GM23338 (cell line): ENCODE measurements around the gene VAPA. TPM values are rescaled to one million over a fixed set of nuclear protein-coding genes. Genes with fewer than 3 reads are reported as not detected.
"Not testable (repeated sequence)": the region's sequence is repeated elsewhere in the genome, so short reads cannot be mapped to it uniquely, and the experiment has no call there.

ENCODE experiments used
- ATAC-seq: fragments of 200-7000 bp; cut with Tn5 transposase; 3 replicates; pipeline ENCODE4 v1.9.1; 2020
- DNase-seq: peaks from one replicate; pipeline ENCODE4 v3.0.0-alpha.2; 2015; ENCODE audit warnings: low spot score
- H2AFZ ChIP-seq: fragments of 200-600 bp; sonication (generic); 2 replicates; pipeline ENCODE4 v1.8.0; 2016; ENCODE audit warnings: antibody characterized with exemption, mild to moderate bottlenecking, moderate library complexity
- H3F3A ChIP-seq: fragments of 200-600 bp; sonication (generic); replicated peaks from 2 replicates; pipeline ENCODE4 v1.8.0; 2017; ENCODE audit warnings: antibody characterized with exemption, mixed run types, low read depth
- H3K27ac ChIP-seq: fragments of 200-600 bp; sonication (generic); 2 replicates; pipeline ENCODE4 v1.6.1; 2016; ENCODE audit warnings: low read depth
- H3K27me3 ChIP-seq: fragments of 200-600 bp; sonication (generic); 2 replicates; pipeline ENCODE4 v1.8.0; 2016; ENCODE audit warnings: mild to moderate bottlenecking, mixed run types, moderate library complexity; ENCODE audit not compliant: insufficient read depth
- H3K36me3 ChIP-seq: fragments of 200-600 bp; sonication (generic); 2 replicates; pipeline ENCODE4 v1.8.0; 2016; ENCODE audit warnings: mild to moderate bottlenecking; ENCODE audit not compliant: insufficient read depth
- H3K4me1 ChIP-seq: fragments of 200-600 bp; sonication (generic); 2 replicates; pipeline ENCODE4 v1.8.0; 2016; ENCODE audit warnings: mild to moderate bottlenecking, moderate library complexity; ENCODE audit not compliant: insufficient read depth
- H3K4me2 ChIP-seq: fragments of 200-600 bp; sonication (generic); 2 replicates; pipeline ENCODE4 v1.7.1; 2017; ENCODE audit warnings: mixed run types
- H3K4me3 ChIP-seq: fragments of 200-600 bp; sonication (generic); 2 replicates; pipeline ENCODE4 v1.6.1; 2016; ENCODE audit warnings: mixed run types
- H3K79me2 ChIP-seq: fragments of 200-600 bp; sonication (generic); replicated peaks from 2 replicates; pipeline ENCODE4 v1.8.0; 2017; ENCODE audit warnings: mild to moderate bottlenecking; ENCODE audit not compliant: insufficient read depth
- H3K9me2 ChIP-seq: fragments of 200-600 bp; sonication (generic); 2 replicates; pipeline ENCODE4 v1.8.0; 2017; ENCODE audit not compliant: insufficient read depth
- H4K20me1 ChIP-seq: fragments of 200-600 bp; sonication (generic); replicated peaks from 2 replicates; pipeline ENCODE4 v1.8.0; 2017; ENCODE audit warnings: mild to moderate bottlenecking; ENCODE audit not compliant: insufficient read depth
- H3K27ac Mint-ChIP-seq: 2 replicates; pipeline ENCODE4 v1.8.0; 2020; ENCODE audit warnings: inconsistent platforms, mild to moderate bottlenecking, moderate library complexity, mixed read lengths
- H3K27me3 Mint-ChIP-seq: 3 replicates; pipeline ENCODE4 v1.8.0; 2022; ENCODE audit warnings: low read depth, mild to moderate bottlenecking, moderate library complexity, mixed read lengths, inconsistent platforms; ENCODE audit not compliant: insufficient read depth, poor library complexity
- H3K36me3 Mint-ChIP-seq: 3 replicates; pipeline ENCODE4 v1.8.0; 2021; ENCODE audit warnings: low read depth, mild to moderate bottlenecking, inconsistent platforms, moderate library complexity, mixed read lengths
- H3K4me1 Mint-ChIP-seq: 3 replicates; pipeline ENCODE4 v1.8.0; 2020; ENCODE audit warnings: mild to moderate bottlenecking, inconsistent platforms, mixed read lengths
- H3K4me3 Mint-ChIP-seq: 3 replicates; pipeline ENCODE4 v1.8.0; 2021; ENCODE audit warnings: moderate library complexity, mild to moderate bottlenecking, inconsistent platforms, mixed read lengths
- H3K9me3 Mint-ChIP-seq: 3 replicates; pipeline ENCODE4 v1.8.0; 2020; ENCODE audit warnings: moderate library complexity, mild to moderate bottlenecking, inconsistent platforms, mixed read lengths
- CREB1 ChIP-seq: fragments of 250-450 bp; sonication (Bioruptor Pico); IDR thresholded peaks from 2 replicates; pipeline ENCODE4 v1.5.0; 2020; ENCODE audit warnings: low read depth, mild to moderate bottlenecking, moderate library complexity
- CTCF ChIP-seq, 2 experiments: fragments of 200-600 bp in 1 of 2; sonication (generic) in 1 of 2; conservative IDR thresholded peaks; 2 replicates each; pipeline versions ENCODE4 v1.5.1 to v1.6.1; 2016 to 2017; ENCODE audit warnings: antibody characterized with exemption in 2 of 2, low read depth in 2 of 2, mild to moderate bottlenecking in 2 of 2, moderate library complexity in 1 of 2
- ZNF462 ChIP-seq: fragments of 250-450 bp; sonication (Bioruptor Pico); IDR thresholded peaks from 2 replicates; pipeline ENCODE4 v1.5.0; 2020; ENCODE audit warnings: mild to moderate bottlenecking, moderate library complexity
- polyA plus RNA-seq: library from polyadenylated mRNA; unstranded; fragments of >200 nt; fragmentation: Nextera tagmentation; extraction: Ambion mirVana; gene quantifications from 2 replicates; pipeline ENCODE4 v1.2.1, GENCODE V29; 2016
- total RNA-seq: library from RNA; depleted of rRNA; stranded (reverse); fragments of >200 nt; shearing (Covaris generic); gene quantifications from 2 replicates; pipeline ENCODE4 v1.2.3, GENCODE V29; 2014

VAPA gene
- total and polyA plus RNA-seq, 2 experiments from 2014 or later = 162 to 178 TPM

GRCh38 chr18:9897787-9898291, 16.0 kb upstream of the VAPA start:
- H3K9me2 ChIP-seq, H3K27me3 Mint-ChIP-seq, H3K79me2 ChIP-seq, H2AFZ ChIP-seq, DNase-seq, H3K4me3 ChIP-seq, ATAC-seq, H3F3A ChIP-seq, H3K36me3 ChIP-seq, H3K27ac ChIP-seq, H3K4me2 ChIP-seq, H3K36me3 Mint-ChIP-seq, H3K27me3 ChIP-seq, H3K4me3 Mint-ChIP-seq, H3K9me3 Mint-ChIP-seq, H4K20me1 ChIP-seq, H3K27ac Mint-ChIP-seq: not testable (repeated sequence)
- H3K4me1 Mint-ChIP-seq = peaks cover 13% of the 10 kb centered on the region
- H3K4me1 ChIP-seq = peaks cover 14% of the 10 kb centered on the region

- H3K36me3 ChIP-seq = no peaks in the 10 kb centered on the region
- no peak overlapping the region for H3K27ac Mint-ChIP-seq
- no peaks in the 10 kb centered on the region for H3K27me3 Mint-ChIP-seq
- H4K20me1 ChIP-seq = no peaks in the 10 kb centered on the region
- no peaks in the 10 kb centered on the region for H3F3A ChIP-seq
- peaks cover 14% of the 10 kb centered on the region for H3K4me1 ChIP-seq
- H3K27me3 ChIP-seq = no peaks in the 10 kb centered on the region
- no peaks in the 10 kb centered on the region for H3K36me3 Mint-ChIP-seq
- no peaks in the 10 kb centered on the region for H3K9me3 Mint-ChIP-seq
- no peak for ATAC-seq
- H3K27ac ChIP-seq = no peak overlapping the region
- no peaks in the 10 kb centered on the region for H3K79me2 ChIP-seq
- H3K4me2 ChIP-seq = no peak overlapping the region
- TF ChIP-seq ZNF462 (CRISPR knock-in tag) (no peak), CREB1 (no peak), CTCF (conservative IDR thresholded peaks at IDR 0.05; ENCODE audit: low read depth in 2 of 2) (no peak)
- no peak overlapping the region for H3K4me3 Mint-ChIP-seq
- no peak overlapping the region for H3K4me3 ChIP-seq
- H2AFZ ChIP-seq = peak overlapping the region; percentile 60; the same call in 1 of the 2 replicates
- no peaks in the 10 kb centered on the region for H3K9me2 ChIP-seq
- peaks cover 13% of the 10 kb centered on the region for H3K4me1 Mint-ChIP-seq
- no peak for DNase-seq
Measured at GRCh38 chr18:9898792-9899549, 14.8 kb upstream of the VAPA start.

GRCh38 chr18:9899550-9899930, 14.3 kb upstream of the VAPA start:
- not testable (repeated sequence) for H3K4me3 ChIP-seq, H3K36me3 Mint-ChIP-seq, H3K79me2 ChIP-seq, DNase-seq, ATAC-seq, H3K27me3 ChIP-seq, H3K4me3 Mint-ChIP-seq, H3K9me2 ChIP-seq, H3K27me3 Mint-ChIP-seq, H3F3A ChIP-seq, H3K4me2 ChIP-seq, H3K36me3 ChIP-seq, H4K20me1 ChIP-seq, H3K9me3 Mint-ChIP-seq, H2AFZ ChIP-seq, H3K27ac Mint-ChIP-seq, H3K27ac ChIP-seq
- peaks cover 13% of the 10 kb centered on the region for H3K4me1 Mint-ChIP-seq
- H3K4me1 ChIP-seq = peaks cover 14% of the 10 kb centered on the region
